ENCODE results near the gene SNRK. TPM values are rescaled to one million over a fixed set of nuclear protein-coding genes. Genes with fewer than 3 reads are reported as not detected.
"Not testable (repeated sequence)": the region's sequence is repeated elsewhere in the genome, so short reads cannot be mapped to it uniquely, and the experiment has no call there.

SNRK gene
- total RNA-seq, 1 donor from 2014 or later, result 46.3 TPM

GRCh38 chr3:43349716-43350115 is 63.4 kb downstream of the SNRK start:
- H3K27ac ChIP-seq, result no peak overlapping the region
- intact Hi-C loops (cut with DNase I), result no loop called here
- peaks cover 50% of the 10 kb centered on the region for H3K36me3 ChIP-seq
- no peaks in the 10 kb centered on the region for H3K27me3 ChIP-seq
- DNase-seq (no peak), ATAC-seq (no peak)
- TF ChIP-seq, protein P1, sequence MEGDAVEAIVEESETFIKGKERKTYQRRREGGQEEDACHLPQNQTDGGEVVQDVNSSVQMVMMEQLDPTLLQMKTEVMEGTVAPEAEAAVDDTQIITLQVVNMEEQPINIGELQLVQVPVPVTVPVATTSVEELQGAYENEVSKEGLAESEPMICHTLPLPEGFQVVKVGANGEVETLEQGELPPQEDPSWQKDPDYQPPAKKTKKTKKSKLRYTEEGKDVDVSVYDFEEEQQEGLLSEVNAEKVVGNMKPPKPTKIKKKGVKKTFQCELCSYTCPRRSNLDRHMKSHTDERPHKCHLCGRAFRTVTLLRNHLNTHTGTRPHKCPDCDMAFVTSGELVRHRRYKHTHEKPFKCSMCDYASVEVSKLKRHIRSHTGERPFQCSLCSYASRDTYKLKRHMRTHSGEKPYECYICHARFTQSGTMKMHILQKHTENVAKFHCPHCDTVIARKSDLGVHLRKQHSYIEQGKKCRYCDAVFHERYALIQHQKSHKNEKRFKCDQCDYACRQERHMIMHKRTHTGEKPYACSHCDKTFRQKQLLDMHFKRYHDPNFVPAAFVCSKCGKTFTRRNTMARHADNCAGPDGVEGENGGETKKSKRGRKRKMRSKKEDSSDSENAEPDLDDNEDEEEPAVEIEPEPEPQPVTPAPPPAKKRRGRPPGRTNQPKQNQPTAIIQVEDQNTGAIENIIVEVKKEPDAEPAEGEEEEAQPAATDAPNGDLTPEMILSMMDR (IDR thresholded peaks at IDR 0.05), result no peak
- no peak overlapping the region for H3K4me3 ChIP-seq
- no peaks in the 10 kb centered on the region for H3K9me3 ChIP-seq
- no peaks in the 10 kb centered on the region for H3K4me1 ChIP-seq

DNA sequence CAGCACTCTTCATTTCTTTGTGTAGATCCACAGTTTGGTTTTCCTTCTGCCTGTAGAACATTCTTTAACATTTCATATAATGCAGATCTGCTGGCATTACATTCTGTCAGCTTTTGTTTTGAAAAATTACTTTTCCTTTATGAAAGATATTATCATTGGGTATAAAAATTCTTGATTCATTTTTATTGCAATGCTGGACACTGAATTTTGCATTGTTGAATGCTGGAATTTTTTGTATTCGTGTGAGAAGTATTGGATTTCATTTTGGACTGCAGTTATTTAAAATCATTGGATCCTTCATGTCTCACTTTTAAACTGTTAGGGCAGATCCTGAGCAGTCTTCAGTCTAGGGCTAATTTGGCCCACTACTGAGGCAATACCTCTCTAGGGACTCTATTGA is 67.1 kb downstream of the SNRK start:
- Histone ChIP-seq H3K27ac (no peak overlapping the region), H3K27me3 (no peaks in the 10 kb centered on the region), H3K4me1 (no peaks in the 10 kb centered on the region), H3K36me3 (peaks cover 14% of the 10 kb centered on the region), H3K9me3 (peaks cover 6% of the 10 kb centered on the region), H3K4me3 (no peak overlapping the region)
- TF ChIP-seq, protein P1 (IDR thresholded peaks at IDR 0.05), result no peak
- no peak for ATAC-seq
- intact Hi-C loops (cut with DNase I), result no loop called here
- DNase-seq, result no peak

DNA sequence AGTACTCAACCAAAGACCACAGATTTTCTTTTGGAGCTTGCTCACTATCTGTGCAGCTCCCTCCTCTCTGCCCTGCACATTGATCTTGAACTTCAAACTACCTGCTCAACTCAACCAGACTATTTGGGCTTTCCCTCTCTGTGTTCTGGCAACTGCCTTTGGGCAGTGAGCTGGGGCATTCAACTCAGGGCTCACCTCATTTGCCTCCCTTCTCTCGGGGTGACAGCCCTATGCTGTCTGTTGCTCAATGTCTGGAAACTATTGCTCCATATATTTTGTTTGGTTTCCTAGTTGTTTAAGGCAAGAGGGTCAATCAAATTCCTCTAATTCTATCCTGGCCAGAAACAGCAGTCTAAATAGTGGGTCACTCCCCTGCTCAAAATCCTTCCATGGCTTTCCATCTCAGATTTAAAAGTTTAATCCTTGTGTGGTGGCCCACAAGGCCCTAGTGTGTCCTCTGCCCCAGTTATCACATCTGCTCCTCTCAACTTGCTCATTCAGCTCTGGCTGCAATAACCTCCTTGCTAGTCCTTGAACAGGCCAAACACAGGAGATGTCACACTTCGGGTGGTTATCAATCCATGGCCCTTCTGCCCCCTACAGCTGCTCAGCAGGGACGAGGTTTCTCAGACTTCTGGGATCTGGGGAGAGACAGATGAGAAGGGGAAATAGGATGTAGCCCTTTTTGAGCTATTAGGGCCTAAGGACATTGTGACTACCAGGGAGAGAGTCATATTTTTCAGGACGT is 67.8 kb downstream of the SNRK start:
- Histone ChIP-seq H3K4me1 (no peaks in the 10 kb centered on the region), H3K27me3 (no peaks in the 10 kb centered on the region), H3K27ac (no peak overlapping the region), H3K9me3 (peaks cover 6% of the 10 kb centered on the region), H3K4me3 (no peak overlapping the region), H3K36me3 (peaks cover 9% of the 10 kb centered on the region)
- intact Hi-C loops (cut with DNase I), result no loop called here
- TF ChIP-seq, protein P1 (IDR thresholded peaks at IDR 0.05), result no peak
- ATAC-seq, result no peak
- DNase-seq, result no peak

- H3K9me3 ChIP-seq; H3K4me3 ChIP-seq; H3K4me1 ChIP-seq; intact Hi-C loops (cut with DNase I); H3K27me3 ChIP-seq; DNase-seq; H3K27ac ChIP-seq; H3K36me3 ChIP-seq; ATAC-seq: not testable (repeated sequence)
Measured at GRCh38 chr3:43356033-43356432, 69.7 kb downstream of the SNRK start.

GRCh38 chr3:43361077-43361476 is 74.7 kb downstream of the SNRK start:
- TF ChIP-seq, protein P1 (IDR thresholded peaks at IDR 0.05), result no peak
- DNase-seq (no peak), ATAC-seq (no peak)
- Histone ChIP-seq H3K36me3 (no peaks in the 10 kb centered on the region), H3K4me3 (no peak overlapping the region), H3K9me3 (peaks cover 3% of the 10 kb centered on the region), H3K4me1 (peaks cover 5% of the 10 kb centered on the region), H3K27ac (no peak overlapping the region), H3K27me3 (no peaks in the 10 kb centered on the region)
- intact Hi-C loops (cut with DNase I), result no loop called here

- Histone ChIP-seq H3K4me1 (peaks cover 5% of the 10 kb centered on the region), H3K9me3 (no peaks in the 10 kb centered on the region), H3K36me3 (no peaks in the 10 kb centered on the region), H3K27ac (no peak overlapping the region), H3K4me3 (no peak overlapping the region), H3K27me3 (no peaks in the 10 kb centered on the region)
- intact Hi-C loops (cut with DNase I), result no loop called here
- TF ChIP-seq, protein P1 (IDR thresholded peaks at IDR 0.05), result no peak
- ATAC-seq (no peak), DNase-seq (no peak)
Measured at GRCh38 chr3:43362183-43362582, 75.8 kb downstream of the SNRK start.

Measured in upper lobe of right lung (tissue), 1 donor.